Endothelial cell of umbilical vein (primary cell): ENCODE measurements around the gene SETX.

Source experiments
- EZH2 ChIP-seq: IDR thresholded peaks from 2 replicates; pipeline ENCODE4 v1.6.1; 2012; ENCODE audit warnings: borderline replicate concordance, low read depth, mild to moderate bottlenecking, moderate library complexity, low read length, inconsistent platforms; ENCODE audit not compliant: severe bottlenecking
- FOS ChIP-seq: IDR thresholded peaks from 2 replicates; pipeline ENCODE4 v1.6.1; 2011; ENCODE audit warnings: mild to moderate bottlenecking, low read length, moderate library complexity, borderline replicate concordance; ENCODE audit not compliant: insufficient read depth
- JUN ChIP-seq: IDR thresholded peaks from 2 replicates; pipeline ENCODE4 v1.6.1; 2011; ENCODE audit warnings: borderline replicate concordance, low read depth; ENCODE audit not compliant: insufficient read length, insufficient read depth
- MYC ChIP-seq: IDR thresholded peaks from one replicate; pipeline ENCODE4 v1.6.1; 2011; ENCODE audit warnings: mild to moderate bottlenecking, low read depth, low read length
- POLR2A ChIP-seq: IDR thresholded peaks from 2 replicates; pipeline ENCODE4 v1.6.1; 2012; ENCODE audit warnings: low read depth, mild to moderate bottlenecking, control low read depth, low read length
- POLR2AphosphoS5 ChIP-seq: IDR thresholded peaks from 2 replicates; pipeline ENCODE4 v1.6.1; 2012; ENCODE audit warnings: low read depth, mild to moderate bottlenecking, control low read depth, low read length, moderate library complexity; ENCODE audit not compliant: insufficient read depth
- TF ChIP-seq, protein P1 (sequence below), 2 donors: IDR thresholded peaks; 1 replicate in 1 of 2; 2 replicates in 1 of 2; pipeline ENCODE4 v1.5.1; 2011; ENCODE audit warnings: low read length in 2 of 2, mild to moderate bottlenecking in 2 of 2, moderate library complexity in 2 of 2, control low read depth in 1 of 2, inconsistent platforms in 1 of 2, low read depth in 1 of 2; ENCODE audit not compliant: insufficient read depth in 1 of 2; ENCODE audit errors: extremely low read depth in 1 of 2
- TF ChIP-seq, protein P2 (sequence below): IDR thresholded peaks from 2 replicates; pipeline ENCODE4 v1.6.1; 2011; ENCODE audit not compliant: insufficient read depth, insufficient read length

DNA sequence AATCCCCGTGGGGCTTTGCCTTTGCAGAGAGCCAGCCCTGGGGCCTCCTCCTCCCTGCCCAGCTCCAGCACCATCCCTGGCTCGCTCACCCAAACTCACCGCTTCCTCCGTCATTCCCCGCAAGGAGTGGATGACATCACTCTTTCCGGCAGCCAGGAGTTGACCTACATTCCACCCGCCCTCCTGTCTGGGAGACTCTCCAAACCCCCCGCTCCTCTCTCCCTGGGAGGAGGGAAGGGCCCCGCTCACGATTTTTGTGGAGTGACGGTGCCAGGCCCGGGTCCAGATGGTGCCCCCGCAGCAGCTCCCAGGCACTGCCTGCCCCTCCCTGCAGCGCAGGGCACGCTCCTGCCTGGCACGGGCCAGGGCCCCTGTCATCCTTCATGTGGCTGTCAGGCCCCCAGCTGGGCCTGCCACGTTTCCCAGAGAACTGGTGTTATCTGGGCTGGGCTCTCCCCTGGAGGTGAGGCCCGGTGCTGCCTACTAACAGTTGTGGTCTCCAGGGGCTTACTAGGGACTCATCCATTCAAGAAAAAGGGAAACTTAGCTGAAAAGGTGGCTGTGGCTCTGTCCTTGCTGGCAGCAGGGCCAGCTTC is 140.7 kb downstream of the SETX start:
- TF ChIP-seq EZH2 (no peak), MYC (no peak), POLR2AphosphoS5 (no peak), FOS (peak; percentile 33), POLR2A (no peak), JUN (peak; percentile 41)
- TF ChIP-seq, protein P1, sequence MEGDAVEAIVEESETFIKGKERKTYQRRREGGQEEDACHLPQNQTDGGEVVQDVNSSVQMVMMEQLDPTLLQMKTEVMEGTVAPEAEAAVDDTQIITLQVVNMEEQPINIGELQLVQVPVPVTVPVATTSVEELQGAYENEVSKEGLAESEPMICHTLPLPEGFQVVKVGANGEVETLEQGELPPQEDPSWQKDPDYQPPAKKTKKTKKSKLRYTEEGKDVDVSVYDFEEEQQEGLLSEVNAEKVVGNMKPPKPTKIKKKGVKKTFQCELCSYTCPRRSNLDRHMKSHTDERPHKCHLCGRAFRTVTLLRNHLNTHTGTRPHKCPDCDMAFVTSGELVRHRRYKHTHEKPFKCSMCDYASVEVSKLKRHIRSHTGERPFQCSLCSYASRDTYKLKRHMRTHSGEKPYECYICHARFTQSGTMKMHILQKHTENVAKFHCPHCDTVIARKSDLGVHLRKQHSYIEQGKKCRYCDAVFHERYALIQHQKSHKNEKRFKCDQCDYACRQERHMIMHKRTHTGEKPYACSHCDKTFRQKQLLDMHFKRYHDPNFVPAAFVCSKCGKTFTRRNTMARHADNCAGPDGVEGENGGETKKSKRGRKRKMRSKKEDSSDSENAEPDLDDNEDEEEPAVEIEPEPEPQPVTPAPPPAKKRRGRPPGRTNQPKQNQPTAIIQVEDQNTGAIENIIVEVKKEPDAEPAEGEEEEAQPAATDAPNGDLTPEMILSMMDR (IDR thresholded peaks at IDR 0.05; ENCODE audit: extremely low read depth in 1 of 2, insufficient read depth in 1 of 2, low read depth in 1 of 2, low read length in 2 of 2): no peak
- TF ChIP-seq, protein P2, sequence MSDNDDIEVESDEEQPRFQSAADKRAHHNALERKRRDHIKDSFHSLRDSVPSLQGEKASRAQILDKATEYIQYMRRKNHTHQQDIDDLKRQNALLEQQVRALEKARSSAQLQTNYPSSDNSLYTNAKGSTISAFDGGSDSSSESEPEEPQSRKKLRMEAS: no peak
